ENCODE results near the gene TAF10. TPM values are rescaled to one million over a fixed set of nuclear protein-coding genes. Genes with fewer than 3 reads are reported as not detected.

TAF10 gene
- total and polyA plus RNA-seq, 2 donors: 12.4 to 65.3 TPM

- no peaks in the 10 kb centered on the region for H3K4me1 ChIP-seq (ENCODE audit: insufficient read depth)
- DNase-seq (ENCODE audit: extremely low spot score): no peak
- no peak overlapping the region for H3K27ac ChIP-seq (ENCODE audit: low read depth)
- no peak overlapping the region for H3K4me3 ChIP-seq (ENCODE audit: low read depth, low read length)
- H3K36me3 ChIP-seq (ENCODE audit: insufficient read depth): no peaks in the 10 kb centered on the region
Observed at GRCh38 chr11:6650104-6650503, 38.1 kb upstream of the TAF10 start.

DNA sequence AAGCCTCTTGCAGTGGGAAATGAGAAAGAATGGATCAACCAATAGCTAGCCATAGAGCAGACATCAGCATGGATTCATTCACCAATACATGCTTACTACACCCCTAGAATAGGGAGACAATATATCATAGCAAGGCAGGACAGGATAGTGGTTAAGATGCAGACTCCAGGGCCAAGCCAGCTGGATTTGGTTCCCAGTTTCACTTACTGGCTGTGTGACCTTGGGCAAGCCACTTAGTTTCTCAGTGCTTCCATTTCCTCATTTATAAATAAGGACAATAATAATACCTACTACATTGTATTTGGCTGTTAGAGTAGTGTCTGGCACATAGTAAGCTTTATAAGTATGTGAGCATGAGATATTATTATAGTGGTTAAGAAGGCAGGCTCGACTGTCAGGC, 36.5 kb upstream of the TAF10 start:
- H3K4me3 ChIP-seq (ENCODE audit: low read depth, low read length): no peak overlapping the region
- H3K27ac ChIP-seq (ENCODE audit: low read depth): no peak overlapping the region
- WGBS: 53% methylated on average over 1 of the region's 1 CpG
- no peak for DNase-seq (ENCODE audit: extremely low spot score)
- H3K4me1 ChIP-seq (ENCODE audit: insufficient read depth): no peaks in the 10 kb centered on the region
- no peaks in the 10 kb centered on the region for H3K36me3 ChIP-seq (ENCODE audit: insufficient read depth)

- WGBS: 86% methylated on average over 2 of the region's 2 CpGs
Observed at GRCh38 chr11:6647836-6648235, 35.8 kb upstream of the TAF10 start.

GRCh38 chr11:6646918-6647679, 35.1 kb upstream of the TAF10 start:
- peak overlapping the region; percentile 89 for H3K27ac ChIP-seq (ENCODE audit: low read depth)
- H3K4me1 ChIP-seq (ENCODE audit: insufficient read depth): no peaks in the 10 kb centered on the region
- no peaks in the 10 kb centered on the region for H3K36me3 ChIP-seq (ENCODE audit: insufficient read depth)
- WGBS: 17% methylated on average over 9 of the region's 9 CpGs
- no peak for DNase-seq (ENCODE audit: extremely low spot score)
- H3K4me3 ChIP-seq (ENCODE audit: low read depth, low read length): no peak overlapping the region

More at GRCh38 chr11:6647836-6648235, 35.8 kb upstream of the TAF10 start:
- Histone ChIP-seq H3K4me1 (ENCODE audit: insufficient read depth) (no peaks in the 10 kb centered on the region), H3K27ac (ENCODE audit: low read depth) (no peak overlapping the region), H3K36me3 (ENCODE audit: insufficient read depth) (no peaks in the 10 kb centered on the region), H3K4me3 (ENCODE audit: low read depth, low read length) (no peak overlapping the region)
- no peak for DNase-seq (ENCODE audit: extremely low spot score)

DNA sequence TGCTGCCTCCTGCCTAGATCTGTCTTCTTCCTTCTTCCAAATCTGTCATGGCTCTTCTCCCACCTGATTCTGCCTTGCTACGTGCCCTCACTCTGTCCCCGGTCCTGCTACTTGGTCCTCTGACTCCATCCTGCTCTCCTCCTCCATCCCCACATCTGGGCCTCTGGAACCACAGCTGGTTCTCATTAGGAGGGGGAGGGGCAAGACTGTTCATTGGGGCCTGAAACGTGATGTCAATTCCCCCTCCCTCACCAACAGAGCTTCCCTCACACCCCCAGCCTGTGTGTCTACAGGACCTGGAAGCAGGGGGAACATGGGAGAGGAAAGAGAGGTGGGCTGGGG, 34.5 kb upstream of the TAF10 start:
- WGBS: 38% methylated on average over 3 of the region's 3 CpGs
- H3K27ac ChIP-seq (ENCODE audit: low read depth): peak overlapping the region; percentile 89
- H3K4me1 ChIP-seq (ENCODE audit: insufficient read depth): no peaks in the 10 kb centered on the region
- no peak overlapping the region for H3K4me3 ChIP-seq (ENCODE audit: low read depth, low read length)
- peak; percentile 79 for DNase-seq (ENCODE audit: extremely low spot score)
- H3K36me3 ChIP-seq (ENCODE audit: insufficient read depth): no peaks in the 10 kb centered on the region

DNA sequence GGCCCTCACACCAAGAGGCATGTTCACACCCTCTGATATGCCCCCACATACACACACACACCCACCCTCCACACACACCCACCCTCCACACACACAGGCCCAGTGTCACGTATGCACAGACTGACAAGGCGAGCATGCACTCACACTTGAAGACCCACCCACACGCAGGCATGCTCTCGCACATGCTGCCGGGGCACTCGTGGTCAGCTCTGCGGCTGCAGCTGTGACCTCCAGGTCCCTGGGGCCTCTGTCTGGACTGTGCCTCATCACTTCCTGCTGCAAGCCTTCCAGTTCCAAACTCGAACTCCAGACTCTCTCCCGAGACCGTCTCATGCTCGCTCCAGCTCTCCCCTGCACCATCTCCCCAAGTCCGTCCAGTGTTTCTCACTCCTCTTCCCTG, 34.1 kb upstream of the TAF10 start:
- 31% methylated on average over 12 of the region's 12 CpGs for WGBS
- DNase-seq (ENCODE audit: extremely low spot score): no peak
- Histone ChIP-seq H3K27ac (ENCODE audit: low read depth) (peak overlapping the region; percentile 89), H3K4me1 (ENCODE audit: insufficient read depth) (no peaks in the 10 kb centered on the region), H3K4me3 (ENCODE audit: low read depth, low read length) (no peak overlapping the region), H3K36me3 (ENCODE audit: insufficient read depth) (no peaks in the 10 kb centered on the region)

DNA sequence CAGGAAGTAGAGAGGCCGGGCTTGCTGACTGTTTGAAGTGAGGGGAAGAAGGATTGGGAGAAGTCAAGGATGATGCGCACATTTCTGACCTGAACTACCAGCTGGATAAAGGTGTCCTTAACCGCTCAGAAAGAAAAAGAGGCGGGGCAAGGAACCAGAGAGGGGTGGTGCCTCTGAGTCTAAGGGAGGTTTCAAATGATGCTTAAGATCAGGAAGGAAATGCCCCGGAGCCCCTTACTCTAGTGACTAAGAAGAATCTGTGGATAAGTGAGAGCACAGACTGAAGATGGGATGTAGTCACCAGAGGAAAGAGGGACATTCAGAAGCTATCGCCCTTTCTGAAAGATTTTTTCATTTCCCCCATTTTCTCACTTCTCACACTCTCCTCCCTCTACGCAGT, 30.9 kb upstream of the TAF10 start:
- Histone ChIP-seq H3K4me1 (ENCODE audit: insufficient read depth) (no peaks in the 10 kb centered on the region), H3K36me3 (ENCODE audit: insufficient read depth) (no peaks in the 10 kb centered on the region), H3K4me3 (ENCODE audit: low read depth, low read length) (no peak overlapping the region), H3K27ac (ENCODE audit: low read depth) (no peak overlapping the region)
- DNase-seq (ENCODE audit: extremely low spot score): no peak
- WGBS: 88% methylated on average over 7 of the region's 7 CpGs

DNA sequence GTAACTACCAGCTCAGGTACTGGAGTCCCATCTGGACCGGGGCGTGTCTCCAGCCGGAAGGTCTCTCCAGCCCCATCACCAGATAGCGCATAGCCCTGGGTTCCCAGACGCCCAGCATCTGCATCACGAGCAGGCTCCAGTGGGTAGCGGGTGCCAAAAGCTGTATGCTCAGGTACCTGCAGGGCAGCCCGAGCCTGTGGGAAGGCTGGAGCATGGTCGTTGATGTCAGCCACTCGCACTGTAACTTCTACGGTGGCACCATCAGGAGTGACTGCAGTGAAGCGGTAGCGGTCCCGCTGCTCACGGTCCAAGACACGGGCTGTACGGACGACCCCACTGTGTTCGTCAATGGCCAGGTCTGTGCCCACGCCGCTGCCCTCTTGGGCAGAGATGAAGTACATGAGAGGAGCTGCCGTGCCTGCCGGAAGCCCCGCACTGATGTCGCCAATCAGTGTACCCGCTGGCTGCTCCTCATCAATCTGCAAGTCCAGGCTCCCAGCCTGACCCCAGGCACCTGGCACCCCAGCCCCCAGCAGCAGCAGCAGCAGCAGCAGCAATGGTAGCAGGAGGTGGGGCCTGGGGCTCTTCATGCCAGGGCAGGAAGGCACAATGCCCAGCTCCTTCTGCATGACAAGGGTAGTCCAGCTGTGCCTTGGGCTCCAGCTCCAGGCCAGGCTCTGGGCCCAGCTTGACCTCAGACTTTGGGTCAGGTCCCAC, 29.1 kb upstream of the TAF10 start:
- no peaks in the 10 kb centered on the region for H3K4me1 ChIP-seq (ENCODE audit: insufficient read depth)
- H3K36me3 ChIP-seq (ENCODE audit: insufficient read depth): no peaks in the 10 kb centered on the region
- no peak overlapping the region for H3K27ac ChIP-seq (ENCODE audit: low read depth)
- 92% methylated on average over 26 of the region's 26 CpGs for WGBS
- H3K4me3 ChIP-seq (ENCODE audit: low read depth, low read length): no peak overlapping the region
- DNase-seq (ENCODE audit: extremely low spot score): no peak

DNA sequence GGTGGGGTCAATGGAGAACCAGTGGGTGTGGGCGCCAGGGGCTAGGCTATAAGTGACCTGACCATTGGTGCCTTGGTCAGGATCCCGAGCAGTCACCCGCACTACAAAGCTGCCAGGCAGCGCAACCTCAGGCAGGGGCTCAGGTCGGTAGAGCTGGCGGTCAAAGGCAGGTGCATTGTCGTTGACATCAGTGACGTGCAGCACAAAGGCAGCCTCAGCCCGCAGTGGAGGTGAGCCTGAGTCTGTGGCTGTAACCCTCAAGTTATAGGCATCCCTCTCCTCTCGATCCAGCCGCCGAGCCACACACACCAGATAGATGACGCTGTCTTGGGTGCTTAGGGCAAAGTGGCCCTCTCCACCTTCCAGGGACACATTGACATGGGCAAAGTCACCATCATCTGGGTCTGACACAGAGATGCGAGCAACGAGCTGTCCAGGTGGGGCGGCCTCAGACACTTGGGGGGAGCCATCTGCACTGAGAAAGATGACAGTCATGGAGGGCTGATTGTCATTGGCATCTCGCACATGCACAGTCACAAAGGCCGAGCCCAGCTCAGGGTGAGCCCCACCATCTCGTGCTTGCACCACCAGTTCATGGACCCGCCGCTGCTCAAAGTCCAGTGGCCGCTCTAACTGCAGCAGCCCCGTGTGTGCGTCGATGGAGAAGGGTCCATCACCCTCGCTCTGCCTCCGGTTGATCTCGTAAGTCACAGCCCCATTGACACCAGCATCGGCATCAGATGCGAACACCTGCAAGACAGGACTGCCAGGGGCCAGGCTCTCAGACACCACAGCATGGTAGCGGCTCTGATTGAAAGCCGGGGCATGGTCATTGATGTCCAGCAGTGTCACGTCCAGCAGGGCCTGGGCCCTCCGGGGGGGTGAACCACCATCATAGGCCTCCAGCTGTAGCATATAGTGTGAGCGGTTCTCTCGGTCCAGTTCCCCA, 28.3 kb upstream of the TAF10 start:
- H3K27ac ChIP-seq (ENCODE audit: low read depth): no peak overlapping the region
- WGBS: 94% methylated on average over 36 of the region's 36 CpGs
- H3K4me1 ChIP-seq (ENCODE audit: insufficient read depth): no peaks in the 10 kb centered on the region
- no peak for DNase-seq (ENCODE audit: extremely low spot score)
- no peaks in the 10 kb centered on the region for H3K36me3 ChIP-seq (ENCODE audit: insufficient read depth)
- H3K4me3 ChIP-seq (ENCODE audit: low read depth, low read length): no peak overlapping the region

DNA sequence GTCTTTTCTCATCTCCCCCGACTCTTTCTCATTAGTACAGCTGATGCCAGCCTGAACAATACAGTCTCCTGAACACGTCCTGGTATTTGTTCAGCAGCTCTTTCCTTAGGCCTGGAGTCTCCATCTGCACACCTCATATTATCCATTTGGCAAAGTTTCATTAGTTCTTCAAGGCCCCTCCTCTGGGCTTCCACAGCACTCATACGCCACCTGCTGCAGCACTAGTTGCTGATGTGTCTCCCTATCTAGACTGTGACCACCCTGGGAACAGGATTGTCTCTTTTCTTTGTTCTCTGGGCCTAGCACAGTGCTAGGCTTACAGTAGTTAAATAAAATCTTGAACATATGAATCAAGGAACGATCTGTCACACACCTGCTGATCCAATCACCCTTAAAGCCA, 26.4 kb upstream of the TAF10 start:
- Histone ChIP-seq H3K27ac (ENCODE audit: low read depth) (no peak overlapping the region), H3K36me3 (ENCODE audit: insufficient read depth) (no peaks in the 10 kb centered on the region), H3K4me1 (ENCODE audit: insufficient read depth) (no peaks in the 10 kb centered on the region), H3K4me3 (ENCODE audit: low read depth, low read length) (no peak overlapping the region)
- no peak for DNase-seq (ENCODE audit: extremely low spot score)
- WGBS: 61% methylated on average over 4 of the region's 4 CpGs

DNA sequence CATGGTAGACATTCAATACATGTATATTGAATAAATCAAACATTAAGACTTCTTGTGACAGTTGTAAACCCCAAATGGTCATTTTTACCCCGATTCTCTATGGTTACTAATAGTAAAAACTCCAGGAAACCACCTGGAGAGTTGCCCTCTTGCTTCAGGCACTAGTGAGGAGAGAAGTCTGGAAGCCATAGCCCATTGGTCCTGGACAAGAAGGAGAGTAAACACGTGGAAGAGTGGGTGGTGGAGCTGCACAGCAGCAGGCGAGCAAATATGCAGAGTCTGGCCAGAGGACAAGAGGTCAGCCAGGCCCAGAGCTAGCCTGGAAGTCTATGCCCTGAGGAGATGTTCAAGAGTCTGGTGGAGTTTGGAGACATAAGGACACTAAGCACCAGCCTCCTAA, 25.9 kb upstream of the TAF10 start:
- DNase-seq (ENCODE audit: extremely low spot score): no peak
- no peak overlapping the region for H3K4me3 ChIP-seq (ENCODE audit: low read depth, low read length)
- H3K36me3 ChIP-seq (ENCODE audit: insufficient read depth): no peaks in the 10 kb centered on the region
- WGBS: 15% methylated on average over 3 of the region's 3 CpGs
- H3K4me1 ChIP-seq (ENCODE audit: insufficient read depth): no peaks in the 10 kb centered on the region
- no peak overlapping the region for H3K27ac ChIP-seq (ENCODE audit: low read depth)

GRCh38 chr11:6636480-6636879, 24.5 kb upstream of the TAF10 start:
- 77% methylated on average over 3 of the region's 3 CpGs for WGBS
- no peak for DNase-seq (ENCODE audit: extremely low spot score)
- no peak overlapping the region for H3K27ac ChIP-seq (ENCODE audit: low read depth)
- no peaks in the 10 kb centered on the region for H3K4me1 ChIP-seq (ENCODE audit: insufficient read depth)
- H3K4me3 ChIP-seq (ENCODE audit: low read depth, low read length): no peak overlapping the region
- H3K36me3 ChIP-seq (ENCODE audit: insufficient read depth): no peaks in the 10 kb centered on the region

GRCh38 chr11:6635082-6635932, 23.3 kb upstream of the TAF10 start:
- no peak overlapping the region for H3K4me3 ChIP-seq (ENCODE audit: low read depth, low read length)
- no peak for DNase-seq (ENCODE audit: extremely low spot score)
- H3K27ac ChIP-seq (ENCODE audit: low read depth): no peak overlapping the region
- no peaks in the 10 kb centered on the region for H3K4me1 ChIP-seq (ENCODE audit: insufficient read depth)
- 43% methylated on average over 10 of the region's 10 CpGs for WGBS
- H3K36me3 ChIP-seq (ENCODE audit: insufficient read depth): no peaks in the 10 kb centered on the region
